Measurements from ENCODE around the gene MEIS2. TPM values are rescaled to one million over a fixed set of nuclear protein-coding genes. Genes with fewer than 3 reads are reported as not detected.

Gene MEIS2
- 34.4 and 42.9 TPM in 2 replicates for total RNA-seq

DNA sequence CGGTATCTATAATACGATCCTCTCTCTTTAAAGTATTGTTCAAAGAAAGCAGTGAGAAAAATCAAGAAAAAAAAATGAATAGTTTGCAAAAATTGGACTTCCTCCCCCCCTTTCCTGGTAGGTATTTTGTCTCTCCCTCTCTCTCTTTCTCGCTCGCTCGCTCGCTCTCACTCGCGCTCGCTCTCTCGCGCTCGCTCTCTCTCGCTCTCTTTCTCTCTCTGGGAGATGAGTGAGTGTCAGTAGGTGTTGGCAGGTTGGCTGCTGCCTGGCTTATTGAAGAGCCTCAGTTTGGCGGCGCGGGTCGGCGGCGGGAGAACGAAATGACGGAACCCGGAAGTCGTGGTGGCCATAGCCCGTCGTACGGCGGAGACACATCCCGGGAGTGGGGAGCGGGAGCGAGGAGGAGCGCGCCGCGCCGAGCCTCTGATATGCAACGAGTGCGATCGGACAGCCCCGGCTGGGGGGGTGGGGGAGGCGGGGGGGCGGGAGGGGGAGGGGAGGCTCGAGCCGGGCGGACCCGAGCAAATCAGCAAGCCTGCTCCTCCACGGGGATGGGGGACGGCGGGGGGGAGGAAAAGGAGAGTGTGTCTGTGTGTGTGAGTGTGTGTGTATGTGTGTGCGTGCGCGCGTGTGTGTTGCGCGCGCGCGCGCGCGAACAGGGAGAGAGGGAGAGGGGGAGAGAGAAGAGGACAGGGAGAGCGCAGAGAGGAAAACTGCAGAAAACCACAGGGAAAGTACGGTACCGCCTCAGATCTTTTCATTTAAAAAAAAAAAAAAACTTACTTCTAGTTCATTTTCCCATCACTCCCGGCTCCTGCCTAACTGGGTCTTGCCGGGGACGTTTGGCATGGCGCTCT, at the start of gene MEIS2:
Gene MEIS2 (minus strand): TSS at position 441 of the 857 bp plus-strand sequence. CDS start 1,083 bp downstream, outside the sequence.

Small RNA genes within 50 kb of the gene (small RNA-seq; reads per million reads assigned to genes)
- gene MIR8063 (ENCODE audit: low replicate concordance): not detected
- gene RF00012 (ENCODE audit: low replicate concordance): not detected
- gene RF00019 (ENCODE audit: low replicate concordance): not detected

All from placental pericyte (primary cell).